AG09309 (cell line): ENCODE measurements around the gene RAPGEFL1.

Source experiments
- DNase-seq: peaks from one replicate; pipeline ENCODE4 v3.0.0-alpha.2; 2010; ENCODE audit warnings: low read depth
- H3K4me3 ChIP-seq: 2 replicates; pipeline ENCODE4 v1.5.1; 2011; ENCODE audit warnings: mild to moderate bottlenecking, low read depth, low read length, moderate library complexity; ENCODE audit not compliant: control insufficient read depth
- TF ChIP-seq, protein P1 (sequence below): IDR thresholded peaks from 2 replicates; pipeline ENCODE4 v1.5.1; 2011; ENCODE audit warnings: mild to moderate bottlenecking, low read depth, low read length, inconsistent platforms; ENCODE audit not compliant: insufficient read depth, control insufficient read depth; ENCODE audit errors: missing control alignments

The RAPGEFL1 gene

DNA sequence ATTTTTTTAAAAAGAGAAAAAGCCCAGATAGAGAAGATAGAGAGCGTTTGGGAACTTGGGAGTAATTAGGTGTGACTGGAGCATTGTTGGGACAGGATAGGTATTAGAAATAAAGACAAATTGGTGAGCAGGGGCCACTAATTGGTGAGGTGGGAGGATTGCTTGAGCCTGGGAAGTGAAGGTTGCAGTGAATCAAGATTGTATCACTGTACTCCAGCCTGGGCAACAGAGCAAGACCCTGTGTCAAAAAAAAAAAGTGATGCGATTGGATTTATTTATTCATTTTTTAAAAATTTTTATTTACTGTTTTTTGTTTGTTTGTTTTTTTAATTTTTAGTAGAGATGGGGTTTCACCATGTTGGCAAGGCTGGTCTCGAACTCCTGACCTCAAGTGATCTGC, 31.8 kb upstream of the RAPGEFL1 start:
- TF ChIP-seq, protein P1, sequence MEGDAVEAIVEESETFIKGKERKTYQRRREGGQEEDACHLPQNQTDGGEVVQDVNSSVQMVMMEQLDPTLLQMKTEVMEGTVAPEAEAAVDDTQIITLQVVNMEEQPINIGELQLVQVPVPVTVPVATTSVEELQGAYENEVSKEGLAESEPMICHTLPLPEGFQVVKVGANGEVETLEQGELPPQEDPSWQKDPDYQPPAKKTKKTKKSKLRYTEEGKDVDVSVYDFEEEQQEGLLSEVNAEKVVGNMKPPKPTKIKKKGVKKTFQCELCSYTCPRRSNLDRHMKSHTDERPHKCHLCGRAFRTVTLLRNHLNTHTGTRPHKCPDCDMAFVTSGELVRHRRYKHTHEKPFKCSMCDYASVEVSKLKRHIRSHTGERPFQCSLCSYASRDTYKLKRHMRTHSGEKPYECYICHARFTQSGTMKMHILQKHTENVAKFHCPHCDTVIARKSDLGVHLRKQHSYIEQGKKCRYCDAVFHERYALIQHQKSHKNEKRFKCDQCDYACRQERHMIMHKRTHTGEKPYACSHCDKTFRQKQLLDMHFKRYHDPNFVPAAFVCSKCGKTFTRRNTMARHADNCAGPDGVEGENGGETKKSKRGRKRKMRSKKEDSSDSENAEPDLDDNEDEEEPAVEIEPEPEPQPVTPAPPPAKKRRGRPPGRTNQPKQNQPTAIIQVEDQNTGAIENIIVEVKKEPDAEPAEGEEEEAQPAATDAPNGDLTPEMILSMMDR, result no peak
- no peak for DNase-seq
- no peak overlapping the region for H3K4me3 ChIP-seq

GRCh38 chr17:40148527-40148926, 28.7 kb upstream of the RAPGEFL1 start:
- DNase-seq, result no peak
- TF ChIP-seq, protein P1, result no peak
- H3K4me3 ChIP-seq, result no peak overlapping the region

GRCh38 chr17:40150276-40150675, 27.0 kb upstream of the RAPGEFL1 start:
- DNase-seq, result no peak
- TF ChIP-seq, protein P1, result no peak
- no peak overlapping the region for H3K4me3 ChIP-seq

DNA sequence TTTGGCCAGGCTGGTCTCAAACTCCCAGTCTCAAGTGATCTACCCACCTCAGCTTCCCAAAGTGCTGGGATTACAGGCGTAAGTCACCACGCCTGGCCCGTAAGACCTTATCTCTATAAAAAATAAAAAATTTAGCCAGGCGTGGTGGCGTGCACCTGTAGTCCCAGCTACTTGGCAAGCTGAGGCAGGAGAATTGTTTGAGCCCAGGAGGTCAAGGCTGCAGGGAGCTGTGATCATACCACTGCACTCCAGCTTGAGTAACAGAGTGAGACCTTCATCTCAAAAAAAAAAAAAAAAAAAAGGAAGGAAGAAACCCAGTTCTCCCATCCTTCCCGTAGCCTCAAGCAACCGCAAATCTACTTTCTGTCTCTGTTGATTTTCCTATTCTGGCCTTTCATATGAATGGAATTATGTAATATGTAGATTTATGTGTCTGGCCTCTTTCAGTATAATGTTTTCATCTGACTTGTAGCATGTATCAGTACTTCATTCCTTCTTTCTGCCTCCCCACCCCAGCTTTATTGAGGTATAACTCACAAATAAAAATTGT, 25.8 kb upstream of the RAPGEFL1 start:
- TF ChIP-seq, protein P1, result no peak
- no peak overlapping the region for H3K4me3 ChIP-seq
- DNase-seq, result no peak

DNA sequence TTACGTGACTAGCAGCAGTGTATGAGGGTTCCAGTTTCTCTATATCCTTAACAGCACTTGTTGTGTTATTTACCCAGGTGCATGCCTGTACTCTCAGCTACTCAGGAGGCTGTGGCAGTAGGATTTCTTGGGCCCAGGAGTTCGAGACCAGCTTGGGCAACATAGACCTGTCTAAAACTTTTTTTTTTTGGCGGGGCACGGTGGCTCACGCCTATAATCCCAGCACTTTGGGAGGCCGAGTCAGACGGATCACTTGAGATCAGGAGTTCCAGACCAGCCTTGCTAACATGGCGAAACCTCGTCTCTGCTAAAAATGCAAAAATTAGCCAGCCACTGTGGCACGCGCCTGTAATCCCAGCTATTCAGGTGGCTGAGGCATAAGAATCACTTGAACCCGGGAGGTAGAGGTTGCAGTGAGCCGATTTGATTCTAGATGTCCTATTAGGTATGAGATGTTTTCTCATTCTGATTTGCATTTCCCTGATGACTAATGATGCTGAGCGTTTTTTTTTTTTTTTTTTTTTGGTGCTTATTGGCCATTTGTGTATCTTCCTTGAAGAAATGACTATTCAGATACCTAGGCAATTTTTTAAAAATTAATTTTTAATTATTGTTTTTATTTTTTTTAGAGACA, 23.6 kb upstream of the RAPGEFL1 start:
- no peak overlapping the region for H3K4me3 ChIP-seq
- no peak for DNase-seq
- TF ChIP-seq, protein P1, result no peak

GRCh38 chr17:40157973-40158372, 19.3 kb upstream of the RAPGEFL1 start:
- TF ChIP-seq, protein P1, result no peak
- DNase-seq, result no peak
- no peak overlapping the region for H3K4me3 ChIP-seq

DNA sequence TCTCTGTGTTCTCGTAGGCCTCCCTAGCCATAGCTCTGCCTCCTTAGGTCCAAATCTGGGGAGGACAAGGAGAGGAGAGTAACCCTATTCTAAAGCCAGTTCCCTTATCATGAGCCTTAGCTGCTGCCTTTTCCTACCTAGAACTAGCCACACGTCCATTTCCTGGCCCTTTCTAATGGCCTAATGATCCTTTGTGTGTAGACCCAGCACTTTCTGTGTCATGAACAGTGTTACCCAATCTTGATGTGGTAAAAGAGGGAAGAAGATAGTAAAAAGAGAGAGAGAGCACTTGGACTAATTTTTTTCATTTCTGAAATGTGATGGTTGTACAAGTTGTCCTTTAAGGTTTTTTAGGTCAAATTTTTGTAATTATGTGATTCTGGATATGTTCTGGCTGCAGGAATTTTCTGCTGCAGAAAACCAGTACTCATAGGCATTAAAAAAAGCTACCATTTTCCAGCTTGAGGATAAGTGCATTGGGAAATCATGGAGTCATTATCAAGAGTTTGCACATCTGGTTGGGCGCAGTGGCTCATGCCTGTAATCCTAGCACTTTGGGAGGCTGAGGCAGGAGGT, 18.7 kb upstream of the RAPGEFL1 start:
- no peak overlapping the region for H3K4me3 ChIP-seq
- TF ChIP-seq, protein P1, result no peak
- DNase-seq, result no peak
